Type B pancreatic cell (in vitro differentiated cells): ENCODE data around the gene TXNDC15. TPM values are rescaled to one million over a fixed set of nuclear protein-coding genes. Genes with fewer than 3 reads are reported as not detected.

ENCODE experiments used
- DNase-seq: peaks from one replicate; pipeline ENCODE4 v3.0.0; 2021; ENCODE audit warnings: mixed read lengths; ENCODE audit not compliant: unreplicated experiment; ENCODE audit errors: extremely low spot score
- H3K27ac Mint-ChIP-seq: 2 replicates; pipeline ENCODE4 v1.8.0; 2021; ENCODE audit warnings: mild to moderate bottlenecking, mixed read lengths
- H3K27me3 Mint-ChIP-seq: 2 replicates; pipeline ENCODE4 v1.8.0; 2021; ENCODE audit warnings: mixed read lengths
- H3K36me3 Mint-ChIP-seq: 2 replicates; pipeline ENCODE4 v1.8.0; 2021; ENCODE audit warnings: mixed read lengths
- H3K4me1 Mint-ChIP-seq: one replicate; pipeline ENCODE4 v1.8.0; 2021; ENCODE audit warnings: mixed read lengths; ENCODE audit not compliant: unreplicated experiment
- H3K4me3 Mint-ChIP-seq: 2 replicates; pipeline ENCODE4 v1.8.0; 2021; ENCODE audit warnings: mild to moderate bottlenecking, mixed read lengths
- H3K9me3 Mint-ChIP-seq: 2 replicates; pipeline ENCODE4 v1.8.0; 2021; ENCODE audit warnings: mixed read lengths
- CTCF ChIP-seq: fragments of 200-600 bp; sonication (generic); conservative IDR thresholded peaks from 2 replicates; pipeline ENCODE4 v1.5.0; 2021; ENCODE audit warnings: antibody characterized with exemption, mild to moderate bottlenecking
- total RNA-seq: library from RNA; stranded (reverse); gene quantifications from 2 replicates; pipeline ENCODE4 v1.2.1, GENCODE V29; 2021; ENCODE audit warnings: low replicate concordance

Gene TXNDC15
- total RNA-seq, 1 donor from 2014 or later = 41.3 TPM

- Mint-ChIP-seq H3K27ac (peak overlapping the region; percentile 52), H3K27me3 (no peaks in the 10 kb centered on the region), H3K4me3 (no peak overlapping the region), H3K4me1 (peaks cover 9% of the 10 kb centered on the region), H3K9me3 (no peaks in the 10 kb centered on the region), H3K36me3 (peaks cover 10% of the 10 kb centered on the region)
- TF ChIP-seq CTCF = no peak
- DNase-seq = peak; percentile 48
Measured at GRCh38 chr5:134911285-134912206, 37.4 kb downstream of the TXNDC15 start.

- no peak for TF ChIP-seq CTCF
- no peak overlapping the region for H3K27ac Mint-ChIP-seq
- peaks cover 9% of the 10 kb centered on the region for H3K4me1 Mint-ChIP-seq
- DNase-seq = no peak
- no peaks in the 10 kb centered on the region for H3K9me3 Mint-ChIP-seq
- no peak overlapping the region for H3K4me3 Mint-ChIP-seq
- no peaks in the 10 kb centered on the region for H3K27me3 Mint-ChIP-seq
- H3K36me3 Mint-ChIP-seq = peaks cover 16% of the 10 kb centered on the region
Measured at GRCh38 chr5:134913254-134913653, 39.1 kb downstream of the TXNDC15 start.

GRCh38 chr5:134913795-134914194 lies 39.6 kb downstream of the TXNDC15 start:
- Mint-ChIP-seq H3K27ac (no peak overlapping the region), H3K36me3 (peaks cover 15% of the 10 kb centered on the region)
- no peak for TF ChIP-seq CTCF

GRCh38 chr5:134917070-134917815 lies 43.1 kb downstream of the TXNDC15 start:
- no peak for DNase-seq
- Mint-ChIP-seq H3K36me3 (peaks cover 17% of the 10 kb centered on the region), H3K4me1 (no peaks in the 10 kb centered on the region), H3K27ac (no peak overlapping the region), H3K9me3 (no peaks in the 10 kb centered on the region), H3K27me3 (no peaks in the 10 kb centered on the region), H3K4me3 (no peak overlapping the region)
- TF ChIP-seq CTCF = peak; percentile 30

More at GRCh38 chr5:134913795-134914194, 39.6 kb downstream of the TXNDC15 start:
- H3K4me3 Mint-ChIP-seq = no peak overlapping the region
- no peaks in the 10 kb centered on the region for H3K27me3 Mint-ChIP-seq
- peaks cover 8% of the 10 kb centered on the region for H3K4me1 Mint-ChIP-seq
- H3K9me3 Mint-ChIP-seq = no peaks in the 10 kb centered on the region
- no peak for DNase-seq

GRCh38 chr5:134918861-134919260 lies 44.7 kb downstream of the TXNDC15 start:
- no peaks in the 10 kb centered on the region for H3K4me1 Mint-ChIP-seq

More at GRCh38 chr5:134918861-134919260, 44.7 kb downstream of the TXNDC15 start:
- Mint-ChIP-seq H3K9me3 (no peaks in the 10 kb centered on the region), H3K36me3 (peaks cover 19% of the 10 kb centered on the region), H3K4me3 (no peak overlapping the region), H3K27me3 (no peaks in the 10 kb centered on the region), H3K27ac (no peak overlapping the region)
- DNase-seq = no peak
- TF ChIP-seq CTCF = no peak
